ENCODE results near the gene CD79B. TPM values are rescaled to one million over a fixed set of nuclear protein-coding genes. Genes with fewer than 3 reads are reported as not detected.

Gene CD79B
- total RNA-seq, 1 experiment from 2014 or later = not detected

DNA sequence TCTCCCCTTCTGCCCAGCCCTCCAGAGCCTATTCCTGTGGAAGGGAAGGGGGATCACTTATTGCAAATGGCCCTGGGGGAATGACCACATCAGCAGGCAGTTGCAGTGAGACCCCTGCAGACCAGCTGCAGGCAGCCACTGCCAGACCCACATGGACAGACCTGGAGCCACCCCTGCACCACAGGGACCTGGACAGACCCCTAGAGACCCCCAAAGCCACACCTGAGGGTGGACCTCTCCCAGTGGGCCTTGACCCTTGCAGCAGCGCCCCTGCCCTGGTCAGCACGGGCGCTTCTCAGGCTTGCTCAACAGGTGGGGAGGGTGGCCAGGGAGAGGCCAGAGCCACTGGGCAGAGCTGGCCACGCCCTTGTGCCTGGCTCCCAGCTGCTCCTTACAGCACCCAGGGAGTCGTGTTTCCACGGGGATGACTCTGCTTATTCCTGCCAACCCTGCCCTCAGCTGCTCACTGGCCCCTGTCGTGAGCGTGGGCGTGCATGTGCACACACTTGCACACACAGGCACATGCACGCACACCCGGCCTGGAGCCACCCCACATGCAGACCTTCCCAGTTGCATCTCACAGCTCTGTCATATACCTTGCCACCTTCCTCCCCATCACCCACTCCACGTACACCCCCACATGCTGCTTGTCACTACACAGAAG is 41.9 kb upstream of the CD79B start:
- Histone ChIP-seq H3K27me3 (ENCODE audit: low read length) (no peaks in the 10 kb centered on the region), H3K9me3 (ENCODE audit: low read length) (no peaks in the 10 kb centered on the region), H3K4me3 (ENCODE audit: low read length) (peak overlapping the region; percentile 53), H3K79me2 (ENCODE audit: low read length) (no peaks in the 10 kb centered on the region), H3K4me2 (ENCODE audit: low read length) (peak overlapping the region; percentile 91), H3F3A (ENCODE audit: low read length, unreplicated experiment) (no peaks in the 10 kb centered on the region), H4K20me1 (ENCODE audit: low read length) (no peaks in the 10 kb centered on the region), H3K36me3 (ENCODE audit: low read depth, low read length) (no peaks in the 10 kb centered on the region), H3K9me2 (replicated peaks; ENCODE audit: low read length) (no peaks in the 10 kb centered on the region), H3K27ac (ENCODE audit: low read length) (peak overlapping the region; percentile 95), H3K9ac (ENCODE audit: low read length) (peak overlapping the region; percentile 60), H3K4me1 (ENCODE audit: insufficient read depth, low read length) (peaks cover 29% of the 10 kb centered on the region), H2AFZ (ENCODE audit: low read length) (peak overlapping the region; percentile 46)
- no peak for TF ChIP-seq CTCF (conservative IDR thresholded peaks at IDR 0.05; ENCODE audit: low read depth, low read length)
- TF ChIP-seq EZH2phosphoT487 (IDR thresholded peaks at IDR 0.05; ENCODE audit: borderline replicate concordance, low read length) = no peak
- no peak for TF ChIP-seq EZH2 (IDR thresholded peaks at IDR 0.05; ENCODE audit: low read length, unreplicated experiment)
- no TSS peak for BruUV-seq (replicated peaks)
- DNase-seq = peak; percentile 63
- ATAC-seq = peak; percentile 91
- ChIA-PET CTCF (interaction anchor here (0.6 to 1.3 kb wide), 3 partner anchors 37 to 159 kb away, joined by 3 to 7 read pairs (median 4); no protein-coding TSS in a partner anchor), POLR2A (ENCODE audit: unreplicated experiment) (interaction anchor here (0.6 kb wide), 1 partner anchor 10 kb away, joined by 8 read pairs; no protein-coding TSS in a partner anchor)
- intact Hi-C loops (cut with micrococcal nuclease) = loop anchor here (1.0 kb wide), 1 partner anchor 10 kb away; no protein-coding TSS in a partner anchor

GRCh38 chr17:63973247-63973646 is 41.1 kb upstream of the CD79B start:
- no peak for DNase-seq
- H3K4me1 ChIP-seq (ENCODE audit: insufficient read depth, low read length) = peaks cover 29% of the 10 kb centered on the region
- no peak for TF ChIP-seq EZH2 (IDR thresholded peaks at IDR 0.05; ENCODE audit: low read length, unreplicated experiment)
- no peak for TF ChIP-seq CTCF (conservative IDR thresholded peaks at IDR 0.05; ENCODE audit: low read depth, low read length)
- TF ChIP-seq EZH2phosphoT487 (IDR thresholded peaks at IDR 0.05; ENCODE audit: borderline replicate concordance, low read length) = no peak
- H2AFZ ChIP-seq (ENCODE audit: low read length) = no peak overlapping the region
- H3K9ac ChIP-seq (ENCODE audit: low read length) = no peak overlapping the region
- H3K27me3 ChIP-seq (ENCODE audit: low read length) = no peaks in the 10 kb centered on the region
- H3K27ac ChIP-seq (ENCODE audit: low read length) = no peak overlapping the region
- 0 out of 2 replicates have a peak overlapping the region, but pooled peaks have one; percentile 91 for H3K4me2 ChIP-seq (ENCODE audit: low read length)
- H3F3A ChIP-seq (ENCODE audit: low read length, unreplicated experiment) = no peaks in the 10 kb centered on the region
- no TSS peak for BruUV-seq (replicated peaks)
- H3K9me3 ChIP-seq (ENCODE audit: low read length) = no peaks in the 10 kb centered on the region
- POLR2A ChIA-PET (ENCODE audit: unreplicated experiment) = no interaction called here
- no peaks in the 10 kb centered on the region for H3K9me2 ChIP-seq (replicated peaks; ENCODE audit: low read length)
- H3K79me2 ChIP-seq (ENCODE audit: low read length) = no peaks in the 10 kb centered on the region
- no peak for ATAC-seq
- no peaks in the 10 kb centered on the region for H4K20me1 ChIP-seq (ENCODE audit: low read length)
- CTCF ChIA-PET = no interaction called here
- no peaks in the 10 kb centered on the region for H3K36me3 ChIP-seq (ENCODE audit: low read depth, low read length)
- H3K4me3 ChIP-seq (ENCODE audit: low read length) = no peak overlapping the region
- intact Hi-C loops (cut with micrococcal nuclease) = no loop called here

- no peaks in the 10 kb centered on the region for H3K9me2 ChIP-seq (replicated peaks; ENCODE audit: low read length)
- peak within 1 kb of the TSS; percentile 95 for H3K27ac ChIP-seq (ENCODE audit: low read length)
- H3K36me3 ChIP-seq (ENCODE audit: low read depth, low read length) = no peaks in the 10 kb centered on the region
- no peaks in the 10 kb centered on the region for H4K20me1 ChIP-seq (ENCODE audit: low read length)
- H3K4me1 ChIP-seq (ENCODE audit: insufficient read depth, low read length) = peaks cover 29% of the 10 kb centered on the region
- H2AFZ ChIP-seq (ENCODE audit: low read length) = no peak within 1 kb of the TSS
- no peak for ATAC-seq
- H3F3A ChIP-seq (ENCODE audit: low read length, unreplicated experiment) = no peaks in the 10 kb centered on the region
- intact Hi-C loops (cut with micrococcal nuclease) = no loop called here
- ChIA-PET CTCF (no interaction called here), POLR2A (ENCODE audit: unreplicated experiment) (no interaction called here)
- BruUV-seq (replicated peaks) = no TSS peak
- no peaks in the 10 kb centered on the region for H3K79me2 ChIP-seq (ENCODE audit: low read length)
- peak within 1 kb of the TSS; percentile 53; the same call in 1 of the 2 replicates for H3K4me3 ChIP-seq (ENCODE audit: low read length)
- H3K9ac ChIP-seq (ENCODE audit: low read length) = no peak within 1 kb of the TSS
- H3K4me2 ChIP-seq (ENCODE audit: low read length) = peak within 1 kb of the TSS; percentile 91
- H3K27me3 ChIP-seq (ENCODE audit: low read length) = no peaks in the 10 kb centered on the region
- H3K9me3 ChIP-seq (ENCODE audit: low read length) = no peaks in the 10 kb centered on the region
- TF ChIP-seq EZH2phosphoT487 (IDR thresholded peaks at IDR 0.05; ENCODE audit: borderline replicate concordance, low read length) (no peak), EZH2 (IDR thresholded peaks at IDR 0.05; ENCODE audit: low read length, unreplicated experiment) (no peak), CTCF (conservative IDR thresholded peaks at IDR 0.05; ENCODE audit: low read depth, low read length) (no peak)
- no peak for DNase-seq
These were observed 40.7 kb upstream of the CD79B start, which contains the start of gene SCN4A for GRCh38 chr17:63972796-63973195. Gene SCN4A, minus strand, starts transcription at chr17:63972918. Its CDS starts 77 bp downstream, at chr17:63972841.

All from PC-3 (cell line).